Measurements from ENCODE around the gene MAPKBP1. TPM values are rescaled to one million over a fixed set of nuclear protein-coding genes. Genes with fewer than 3 reads are reported as not detected.
A peak's percentile ranks its signal among the peaks of the same experiment; 100 is the strongest.

Gene MAPKBP1
- total RNA-seq, 1 donor from 2014 or later, result 28.9 TPM

DNA sequence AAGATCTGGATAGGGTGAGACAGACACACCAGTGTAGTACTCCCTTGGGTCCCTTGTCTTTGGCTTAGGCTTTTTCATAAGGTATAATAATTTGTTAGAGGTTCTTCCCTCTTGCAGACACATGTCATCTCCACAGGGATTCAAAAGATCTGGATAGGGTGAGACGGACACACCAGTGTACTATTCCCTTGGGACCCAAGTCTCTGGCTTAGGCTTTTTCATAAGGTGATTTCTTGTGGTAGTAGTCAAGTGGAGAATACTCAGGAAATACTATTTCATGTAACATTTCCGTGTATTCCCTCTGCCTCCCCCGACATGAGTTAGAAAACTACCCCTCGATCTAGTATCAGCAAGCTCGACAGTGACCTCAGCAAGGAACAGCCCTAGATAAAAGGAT lies 954 bp upstream of the MAPKBP1 start:
- H3K4me3 Mint-ChIP-seq (ENCODE audit: low read depth), result peak overlapping the region; percentile 84
- H3K4me1 Mint-ChIP-seq (ENCODE audit: low read depth), result peaks cover 22% of the 10 kb centered on the region

DNA sequence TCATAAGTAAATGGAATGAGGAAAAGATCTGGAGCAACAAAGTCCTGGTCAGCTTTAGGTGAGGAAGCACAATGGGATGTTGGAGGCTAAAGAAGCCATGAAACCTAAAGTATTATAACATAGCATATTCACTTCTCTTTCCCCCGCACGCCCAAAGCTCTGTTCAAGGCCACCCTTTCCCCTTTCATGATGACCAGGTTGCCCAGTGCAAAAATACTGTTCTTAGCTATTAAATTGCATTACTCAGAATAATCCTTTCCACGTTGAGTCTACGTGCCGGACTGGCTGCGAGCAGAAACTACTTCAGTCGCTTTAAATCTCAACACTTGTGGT lies 589 bp upstream of the MAPKBP1 start:
- TF ChIP-seq, protein P1, sequence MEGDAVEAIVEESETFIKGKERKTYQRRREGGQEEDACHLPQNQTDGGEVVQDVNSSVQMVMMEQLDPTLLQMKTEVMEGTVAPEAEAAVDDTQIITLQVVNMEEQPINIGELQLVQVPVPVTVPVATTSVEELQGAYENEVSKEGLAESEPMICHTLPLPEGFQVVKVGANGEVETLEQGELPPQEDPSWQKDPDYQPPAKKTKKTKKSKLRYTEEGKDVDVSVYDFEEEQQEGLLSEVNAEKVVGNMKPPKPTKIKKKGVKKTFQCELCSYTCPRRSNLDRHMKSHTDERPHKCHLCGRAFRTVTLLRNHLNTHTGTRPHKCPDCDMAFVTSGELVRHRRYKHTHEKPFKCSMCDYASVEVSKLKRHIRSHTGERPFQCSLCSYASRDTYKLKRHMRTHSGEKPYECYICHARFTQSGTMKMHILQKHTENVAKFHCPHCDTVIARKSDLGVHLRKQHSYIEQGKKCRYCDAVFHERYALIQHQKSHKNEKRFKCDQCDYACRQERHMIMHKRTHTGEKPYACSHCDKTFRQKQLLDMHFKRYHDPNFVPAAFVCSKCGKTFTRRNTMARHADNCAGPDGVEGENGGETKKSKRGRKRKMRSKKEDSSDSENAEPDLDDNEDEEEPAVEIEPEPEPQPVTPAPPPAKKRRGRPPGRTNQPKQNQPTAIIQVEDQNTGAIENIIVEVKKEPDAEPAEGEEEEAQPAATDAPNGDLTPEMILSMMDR (IDR thresholded peaks at IDR 0.05; ENCODE audit: unreplicated experiment), result no peak
- Mint-ChIP-seq H3K4me1 (ENCODE audit: low read depth) (peaks cover 22% of the 10 kb centered on the region), H3K27me3 (no peaks in the 10 kb centered on the region), H3K4me3 (ENCODE audit: low read depth) (peak overlapping the region; percentile 84), H3K27ac (peak overlapping the region; percentile 92), H3K36me3 (ENCODE audit: insufficient read depth) (peaks cover 2% of the 10 kb centered on the region), H3K9me3 (ENCODE audit: low read depth) (no peaks in the 10 kb centered on the region)
- no peak for DNase-seq (ENCODE audit: low spot score, unreplicated experiment)

More for the DNA sequence above, 954 bp upstream of the MAPKBP1 start:
- Mint-ChIP-seq H3K36me3 (ENCODE audit: insufficient read depth) (peaks cover 2% of the 10 kb centered on the region), H3K27me3 (no peaks in the 10 kb centered on the region), H3K9me3 (ENCODE audit: low read depth) (no peaks in the 10 kb centered on the region), H3K27ac (peak overlapping the region; percentile 92)
- TF ChIP-seq, protein P1 (IDR thresholded peaks at IDR 0.05; ENCODE audit: unreplicated experiment), result no peak
- no peak for DNase-seq (ENCODE audit: low spot score, unreplicated experiment)

DNA sequence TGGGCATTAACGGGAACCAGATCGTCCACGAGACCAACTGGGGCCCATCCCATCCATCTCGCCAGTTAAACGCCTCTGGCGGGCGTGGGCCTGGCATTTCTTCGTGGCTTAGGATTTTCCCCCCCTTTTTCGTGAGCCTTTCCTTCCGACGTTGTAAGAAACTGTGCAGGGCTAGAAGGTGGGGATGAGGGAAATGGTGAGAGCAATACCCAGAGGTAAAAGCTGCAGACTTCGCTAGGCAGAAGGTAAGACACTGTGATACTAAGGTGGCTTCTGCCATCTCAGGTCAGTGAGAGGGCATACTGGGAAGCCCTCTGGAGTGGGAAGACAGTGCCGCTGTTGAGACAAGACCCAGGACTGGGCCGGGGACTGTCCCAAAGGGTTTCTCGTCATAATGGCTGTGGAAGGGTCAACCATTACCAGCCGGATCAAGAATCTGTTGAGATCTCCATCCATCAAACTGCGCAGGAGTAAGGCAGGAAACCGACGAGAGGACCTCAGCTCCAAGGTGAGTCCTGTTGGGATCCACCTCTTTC lies 666 bp downstream of the MAPKBP1 start:
- H3K4me1 Mint-ChIP-seq (ENCODE audit: low read depth), result peaks cover 24% of the 10 kb centered on the region
- no peaks in the 10 kb centered on the region for H3K27me3 Mint-ChIP-seq
- peaks cover 5% of the 10 kb centered on the region for H3K36me3 Mint-ChIP-seq (ENCODE audit: insufficient read depth)
- H3K9me3 Mint-ChIP-seq (ENCODE audit: low read depth), result no peaks in the 10 kb centered on the region
- H3K4me3 Mint-ChIP-seq (ENCODE audit: low read depth), result peak overlapping the region; percentile 84
- DNase-seq (ENCODE audit: low spot score, unreplicated experiment), result no peak
- TF ChIP-seq, protein P1 (IDR thresholded peaks at IDR 0.05; ENCODE audit: unreplicated experiment), result no peak
- peak overlapping the region; percentile 92 for H3K27ac Mint-ChIP-seq

DNA sequence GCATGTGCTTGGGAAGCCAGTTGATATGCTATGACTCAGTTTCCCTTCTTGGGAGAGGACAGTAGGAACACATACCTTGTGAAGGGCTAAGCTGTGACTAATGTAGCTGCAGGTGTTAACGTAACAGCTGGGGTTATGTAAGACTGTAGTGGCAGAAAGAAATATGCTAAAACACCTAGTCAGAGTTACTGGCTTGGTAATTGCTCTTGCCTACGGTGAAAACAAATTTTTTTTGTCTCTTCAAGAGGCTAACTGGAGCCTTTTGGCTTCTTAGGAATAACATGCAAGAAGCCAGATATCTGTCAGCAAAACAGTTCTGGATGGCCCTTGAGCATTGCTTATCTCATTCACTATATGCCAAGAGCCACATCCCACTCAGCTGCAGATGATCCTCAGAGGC lies 1.4 kb downstream of the MAPKBP1 start:
- Mint-ChIP-seq H3K9me3 (ENCODE audit: low read depth) (no peaks in the 10 kb centered on the region), H3K27me3 (no peaks in the 10 kb centered on the region), H3K4me1 (ENCODE audit: low read depth) (peaks cover 30% of the 10 kb centered on the region), H3K4me3 (ENCODE audit: low read depth) (peak overlapping the region; percentile 84), H3K27ac (peak overlapping the region; percentile 92), H3K36me3 (ENCODE audit: insufficient read depth) (peaks cover 5% of the 10 kb centered on the region)
- TF ChIP-seq, protein P1 (IDR thresholded peaks at IDR 0.05; ENCODE audit: unreplicated experiment), result no peak
- no peak for DNase-seq (ENCODE audit: low spot score, unreplicated experiment)

DNA sequence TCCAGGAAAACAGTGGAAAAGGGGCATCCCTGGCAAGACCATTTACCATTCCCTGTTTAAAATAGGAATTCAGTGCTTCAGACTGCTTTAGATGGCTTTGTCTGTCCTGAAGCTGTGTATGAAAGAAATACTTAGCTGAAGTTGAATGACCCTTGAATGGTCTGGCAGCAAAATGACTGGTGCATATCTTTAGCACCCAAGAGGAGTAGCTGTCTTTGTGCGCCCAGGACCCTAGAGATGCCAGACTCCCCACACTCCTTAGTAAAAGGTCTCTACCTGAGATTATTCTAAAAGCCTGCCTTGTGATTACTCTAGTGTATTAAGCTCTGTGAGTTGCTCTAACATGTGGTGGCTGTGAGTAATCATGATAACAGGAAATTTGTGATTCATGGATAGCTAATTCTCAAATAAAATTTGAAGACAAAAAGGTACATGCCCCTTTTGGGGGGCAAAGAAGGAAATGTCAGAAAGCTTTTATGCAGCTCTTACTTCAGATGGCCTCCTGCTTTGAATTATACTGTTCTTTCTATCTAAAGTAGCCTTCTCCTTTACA lies 3.2 kb downstream of the MAPKBP1 start:
- Mint-ChIP-seq H3K4me3 (ENCODE audit: low read depth) (no peak overlapping the region), H3K36me3 (ENCODE audit: insufficient read depth) (peaks cover 4% of the 10 kb centered on the region), H3K4me1 (ENCODE audit: low read depth) (peaks cover 30% of the 10 kb centered on the region), H3K27ac (no peak overlapping the region), H3K9me3 (ENCODE audit: low read depth) (no peaks in the 10 kb centered on the region), H3K27me3 (no peaks in the 10 kb centered on the region)
- DNase-seq (ENCODE audit: low spot score, unreplicated experiment), result no peak
- TF ChIP-seq, protein P1 (IDR thresholded peaks at IDR 0.05; ENCODE audit: unreplicated experiment), result no peak

Data from progenitor cell of endocrine pancreas (in vitro differentiated cells).